ENCODE data around the gene TTLL13. TPM values are rescaled to one million over a fixed set of nuclear protein-coding genes. Genes with fewer than 3 reads are reported as not detected.

TTLL13 gene
- total and polyA plus RNA-seq, 9 of the 15 experiments (the other 6 are each of a cell fraction or from before 2014, with no cell fraction given), result 0.05 to 0.24 (median 0.11) TPM; not detected in 1

- no peak for ATAC-seq
- no peak for FAIRE-seq
- Histone ChIP-seq H3K4me1 (replicated peaks in 1 of 2; ENCODE audit: control insufficient read depth in 2 of 2, insufficient read depth in 2 of 2, low read length in 2 of 2) (peaks cover 5 to 25% of the 10 kb centered on the region in 2 experiments; a peak in 4 of 5 replicates), H3K9ac (ENCODE audit: insufficient read depth in 1 of 2, low read depth in 2 of 2, low read length in 2 of 2) (peak overlapping the region in 1 of 2 experiments; percentile 49; a peak in 2 of 4 replicates), H2AFZ (ENCODE audit: low read depth, low read length) (no peak overlapping the region), H3K27me3 (ENCODE audit: control insufficient read depth in 2 of 2, insufficient read depth in 2 of 2, low read length in 2 of 2) (no peaks in the 10 kb centered on the region), H4K20me1 (replicated peaks; ENCODE audit: control insufficient read depth, insufficient read depth, low read length) (peaks cover 12% of the 10 kb centered on the region; the same call in 1 of the 2 replicates), H3K27ac (ENCODE audit: extremely low read depth, low read depth, low read length) (no peak overlapping the region), H3K79me2 (ENCODE audit: control insufficient read depth, insufficient read depth, low read length) (peaks cover 83% of the 10 kb centered on the region), H3K4me2 (ENCODE audit: insufficient read depth, low read length) (no peak overlapping the region), H3K36me3 (ENCODE audit: control insufficient read depth, insufficient read depth, low read length) (peaks cover 78% of the 10 kb centered on the region; the same call in 2 of the 3 replicates), H3K4me3 (no peak overlapping the region), H3K9me3 (replicated peaks; ENCODE audit: control insufficient read depth, insufficient read depth, low read depth, low read length) (no peaks in the 10 kb centered on the region), H3K9me1 (ENCODE audit: control insufficient read depth, insufficient read depth, low read length) (no peaks in the 10 kb centered on the region)
- ChIA-PET CTCF (ENCODE audit: low intra/inter-chr PET ratio) (no interaction called here), POLR2A (interaction anchor here (0.9 to 1.6 kb wide), 3 partner anchors 13 to 63 kb away, joined by 3 to 5 read pairs (median 4); no protein-coding TSS in a partner anchor)
- 67% methylated on average over 5 of the region's 5 CpGs for WGBS (ENCODE audit: insufficient coverage, low coverage, missing lambda C conversion rate)
- no peak for DNase-seq (ENCODE audit: extremely low read depth in 1 of 4, low spot score in 3 of 4)
- BruUV-seq (replicated peaks), result no TSS peak
- in situ Hi-C loops (cut with MboI) (no loop called here), intact Hi-C loops (cut with micrococcal nuclease) (no loop called here)
- TF ChIP-seq ZBTB43 (CRISPR knock-in tag; IDR thresholded peaks at IDR 0.05), result no peak
- TF ChIP-seq KHSRP (IDR thresholded peaks at IDR 0.05), result no peak
- no peak for TF ChIP-seq CEBPB (tag; IDR thresholded peaks at IDR 0.05)
- TF ChIP-seq, protein P1, sequence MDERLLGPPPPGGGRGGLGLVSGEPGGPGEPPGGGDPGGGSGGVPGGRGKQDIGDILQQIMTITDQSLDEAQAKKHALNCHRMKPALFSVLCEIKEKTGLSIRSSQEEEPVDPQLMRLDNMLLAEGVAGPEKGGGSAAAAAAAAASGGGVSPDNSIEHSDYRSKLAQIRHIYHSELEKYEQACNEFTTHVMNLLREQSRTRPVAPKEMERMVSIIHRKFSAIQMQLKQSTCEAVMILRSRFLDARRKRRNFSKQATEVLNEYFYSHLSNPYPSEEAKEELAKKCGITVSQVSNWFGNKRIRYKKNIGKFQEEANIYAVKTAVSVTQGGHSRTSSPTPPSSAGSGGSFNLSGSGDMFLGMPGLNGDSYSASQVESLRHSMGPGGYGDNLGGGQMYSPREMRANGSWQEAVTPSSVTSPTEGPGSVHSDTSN (CRISPR knock-in tag; IDR thresholded peaks at IDR 0.05; ENCODE audit: low read depth), result no peak
- TF ChIP-seq, protein P1 (tag; conservative IDR thresholded peaks at IDR 0.05; ENCODE audit: low read depth), result peak; percentile 28; the same call in 1 of the 2 replicates
- TF ChIP-seq MEIS2 (IDR thresholded peaks at IDR 0.05; ENCODE audit: partially characterized antibody), result peak; percentile 12
- no peak for TF ChIP-seq NCOA1 (IDR thresholded peaks at IDR 0.05; ENCODE audit: low read depth)
Observed at GRCh38 chr15:90205886-90206285, 43.5 kb upstream of the TTLL13 start.

All from K562 (cell line).